ENCODE results near the gene CDK19. TPM values are rescaled to one million over a fixed set of nuclear protein-coding genes. Genes with fewer than 3 reads are reported as not detected.
"Not testable (repeated sequence)": the region's sequence is repeated elsewhere in the genome, so short reads cannot be mapped to it uniquely, and the experiment has no call there.

CDK19 gene
- total and polyA plus RNA-seq, 9 of the 15 experiments (the other 6 are each of a cell fraction or from before 2014, with no cell fraction given) = 3.8 to 15.2 (median 7.4) TPM

GRCh38 chr6:110587328-110587727, 227.9 kb downstream of the CDK19 start (continued):
- no peak for TF ChIP-seq THAP12 (CRISPR knock-in tag; IDR thresholded peaks at IDR 0.05)

GRCh38 chr6:110581679-110582078, 233.6 kb downstream of the CDK19 start:
- in situ Hi-C loops (cut with MboI) = no loop called here
- POLR2A ChIA-PET = interaction anchor here (1.7 kb wide), 1 partner anchor 9 kb away, joined by 9 read pairs; no protein-coding TSS in a partner anchor
- TF ChIP-seq RAD51 (IDR thresholded peaks at IDR 0.05; ENCODE audit: borderline replicate concordance, low read depth) = peak; percentile 67
- TF ChIP-seq AFF4 (CRISPR knock-in tag; IDR thresholded peaks at IDR 0.05) = no peak
- TF ChIP-seq USF2 (CRISPR knock-in tag; IDR thresholded peaks at IDR 0.05) = peak; percentile 68

GRCh38 chr6:110577596-110578167, 237.6 kb downstream of the CDK19 start:
- POLR2A ChIA-PET = interaction anchor here (1.2 kb wide), 1 partner anchor 10 kb away, joined by 3 read pairs; no protein-coding TSS in a partner anchor
- H3K27me3 ChIP-seq (ENCODE audit: control insufficient read depth in 2 of 2, insufficient read depth in 2 of 2, low read length in 2 of 2); BruUV-seq (replicated peaks); H4K20me1 ChIP-seq (replicated peaks; ENCODE audit: control insufficient read depth, insufficient read depth, low read length); in situ Hi-C loops (cut with MboI); FAIRE-seq; DNase-seq (ENCODE audit: extremely low read depth in 1 of 4, low spot score in 3 of 4); H3K4me3 ChIP-seq; H3K9ac ChIP-seq (ENCODE audit: insufficient read depth in 1 of 2, low read depth in 2 of 2, low read length in 2 of 2); H3K9me3 ChIP-seq (replicated peaks; ENCODE audit: control insufficient read depth, insufficient read depth, low read depth, low read length); H3K4me2 ChIP-seq (ENCODE audit: insufficient read depth, low read length); H3K36me3 ChIP-seq (ENCODE audit: control insufficient read depth, insufficient read depth, low read length); CTCF ChIA-PET (ENCODE audit: low intra/inter-chr PET ratio); H3K9me1 ChIP-seq (ENCODE audit: control insufficient read depth, insufficient read depth, low read length); H2AFZ ChIP-seq (ENCODE audit: low read depth, low read length); H3K4me1 ChIP-seq (replicated peaks in 1 of 2; ENCODE audit: control insufficient read depth in 2 of 2, insufficient read depth in 2 of 2, low read length in 2 of 2); H3K79me2 ChIP-seq (ENCODE audit: control insufficient read depth, insufficient read depth, low read length); ATAC-seq; H3K27ac ChIP-seq (ENCODE audit: extremely low read depth, low read depth, low read length); intact Hi-C loops (cut with micrococcal nuclease): not testable (repeated sequence)

More at GRCh38 chr6:110581679-110582078, 233.6 kb downstream of the CDK19 start:
- Histone ChIP-seq H3K9me3 (replicated peaks; ENCODE audit: control insufficient read depth, insufficient read depth, low read depth, low read length) (no peaks in the 10 kb centered on the region), H3K4me3 (no peak overlapping the region), H3K27me3 (ENCODE audit: control insufficient read depth in 2 of 2, insufficient read depth in 2 of 2, low read length in 2 of 2) (peaks cover 3 to 4% of the 10 kb centered on the region in 2 experiments; a peak in 3 of 5 replicates), H3K27ac (ENCODE audit: extremely low read depth, low read depth, low read length) (no peak overlapping the region), H3K4me1 (replicated peaks in 1 of 2; ENCODE audit: control insufficient read depth in 2 of 2, insufficient read depth in 2 of 2, low read length in 2 of 2) (no peaks in the 10 kb centered on the region), H2AFZ (ENCODE audit: low read depth, low read length) (0 out of 2 replicates have a peak overlapping the region, but pooled peaks have one; percentile 0), H3K4me2 (ENCODE audit: insufficient read depth, low read length) (no peak overlapping the region), H3K79me2 (ENCODE audit: control insufficient read depth, insufficient read depth, low read length) (no peaks in the 10 kb centered on the region), H4K20me1 (replicated peaks; ENCODE audit: control insufficient read depth, insufficient read depth, low read length) (no peaks in the 10 kb centered on the region), H3K9me1 (ENCODE audit: control insufficient read depth, insufficient read depth, low read length) (no peaks in the 10 kb centered on the region), H3K36me3 (ENCODE audit: control insufficient read depth, insufficient read depth, low read length) (no peaks in the 10 kb centered on the region), H3K9ac (ENCODE audit: insufficient read depth in 1 of 2, low read depth in 2 of 2, low read length in 2 of 2) (no peak overlapping the region)
- CTCF ChIA-PET (ENCODE audit: low intra/inter-chr PET ratio) = no interaction called here
- ATAC-seq = peak; percentile 37; the same call in 2 of the 3 replicates
- peak; percentile 14 to 56 (median 47) for DNase-seq (ENCODE audit: extremely low read depth in 1 of 4, low spot score in 3 of 4)
- intact Hi-C loops (cut with micrococcal nuclease) = no loop called here
- FAIRE-seq = no peak
- BruUV-seq (replicated peaks) = no TSS peak

Measured in K562 (cell line).